H9 (cell line): ENCODE measurements around the gene DNAAF5. TPM values are rescaled to one million over a fixed set of nuclear protein-coding genes. Genes with fewer than 3 reads are reported as not detected.

Experiments used
- DNase-seq: peaks from one replicate; pipeline ENCODE4 v3.0.0-alpha.2; 2017
- H2AFZ ChIP-seq: one replicate; pipeline ENCODE4 v1.6.1; 2013; ENCODE audit warnings: mild to moderate bottlenecking, low read length, control low read depth, moderate library complexity
- H2AK5ac ChIP-seq: 2 replicates; pipeline ENCODE4 v1.6.1; 2013; ENCODE audit warnings: low read length, control low read depth, mixed read lengths; ENCODE audit not compliant: insufficient read length
- H2BK120ac ChIP-seq: one replicate; pipeline ENCODE4 v1.6.1; 2013; ENCODE audit warnings: low read depth, mild to moderate bottlenecking, low read length, control low read depth, inconsistent platforms; ENCODE audit not compliant: poor library complexity, severe bottlenecking
- H2BK12ac ChIP-seq: 2 replicates; pipeline ENCODE4 v1.6.1; 2013; ENCODE audit warnings: low read length, control low read depth, mixed read lengths, low read depth; ENCODE audit not compliant: insufficient read length
- H2BK15ac ChIP-seq: 2 replicates; pipeline ENCODE4 v1.6.1; 2013; ENCODE audit warnings: low read depth, low read length, control low read depth
- H2BK20ac ChIP-seq: one replicate; pipeline ENCODE4 v1.6.1; 2013; ENCODE audit warnings: low read depth, mild to moderate bottlenecking, low read length, control low read depth, inconsistent platforms; ENCODE audit not compliant: poor library complexity, severe bottlenecking
- H2BK5ac ChIP-seq: 2 replicates; pipeline ENCODE4 v1.6.1; 2013; ENCODE audit warnings: low read length, control low read depth, mixed read lengths; ENCODE audit not compliant: insufficient read length
- H3K14ac ChIP-seq: 2 replicates; pipeline ENCODE4 v1.6.1; 2013; ENCODE audit warnings: low read length, control low read depth; ENCODE audit not compliant: insufficient read depth
- H3K18ac ChIP-seq: 2 replicates; pipeline ENCODE4 v1.6.1; 2013; ENCODE audit warnings: low read depth, mild to moderate bottlenecking, mixed read lengths, low read length, control low read depth; ENCODE audit not compliant: insufficient read length
- H3K23ac ChIP-seq: 2 replicates; pipeline ENCODE4 v1.6.1; 2013; ENCODE audit warnings: low read length, control low read depth, mixed read lengths, low read depth; ENCODE audit not compliant: insufficient read length
- H3K23me2 ChIP-seq: 2 replicates; pipeline ENCODE4 v1.6.1; 2013; ENCODE audit warnings: low read depth, mild to moderate bottlenecking, mixed read lengths, low read length, control low read depth; ENCODE audit not compliant: insufficient read length, poor library complexity, severe bottlenecking
- H3K27ac ChIP-seq: 2 replicates; pipeline ENCODE4 v1.5.1; 2013; ENCODE audit warnings: low read length, control low read depth, mixed read lengths, low read depth; ENCODE audit not compliant: insufficient read length
- H3K27me3 ChIP-seq: 2 replicates; pipeline ENCODE4 v1.6.1; 2013; ENCODE audit warnings: low read length, control low read depth, inconsistent platforms; ENCODE audit not compliant: insufficient read depth
- H3K4ac ChIP-seq: 2 replicates; pipeline ENCODE4 v1.6.1; 2013; ENCODE audit warnings: low read depth, mild to moderate bottlenecking, control low read depth, inconsistent platforms, low read length, moderate library complexity
- H3K4me1 ChIP-seq: 2 replicates; pipeline ENCODE4 v1.6.1; 2013; ENCODE audit warnings: low read length, control low read depth, inconsistent platforms; ENCODE audit not compliant: insufficient read depth
- H3K4me2 ChIP-seq: 2 replicates; pipeline ENCODE4 v1.6.1; 2013; ENCODE audit warnings: low read length, control low read depth, mixed read lengths; ENCODE audit not compliant: insufficient read length, insufficient read depth
- H3K56ac ChIP-seq: 2 replicates; pipeline ENCODE4 v1.6.1; 2013; ENCODE audit warnings: low read depth, mild to moderate bottlenecking, mixed read lengths, low read length, control low read depth; ENCODE audit not compliant: insufficient read length
- H3K79me1 ChIP-seq: 2 replicates; pipeline ENCODE4 v1.6.1; 2013; ENCODE audit warnings: low read depth, mild to moderate bottlenecking, moderate library complexity, low read length, control low read depth, inconsistent platforms; ENCODE audit not compliant: insufficient read depth, poor library complexity, severe bottlenecking
- H3K79me2 ChIP-seq: 2 replicates; pipeline ENCODE4 v1.6.1; 2013; ENCODE audit warnings: low read length, control low read depth, inconsistent platforms; ENCODE audit not compliant: insufficient read depth
- H3K9ac ChIP-seq: 2 replicates; pipeline ENCODE4 v1.6.1; 2013; ENCODE audit warnings: low read length, control low read depth, mixed read lengths; ENCODE audit not compliant: insufficient read length; ENCODE audit errors: extremely low read depth
- H3K9me3 ChIP-seq: one replicate; pipeline ENCODE4 v1.6.1; 2013; ENCODE audit warnings: low read depth, low read length, inconsistent platforms; ENCODE audit not compliant: control insufficient read depth
- H3T11ph ChIP-seq: one replicate; pipeline ENCODE4 v1.6.1; 2013; ENCODE audit warnings: mild to moderate bottlenecking, low read length, control low read depth, inconsistent platforms
- H4K20me1 ChIP-seq: one replicate; pipeline ENCODE4 v1.6.1; 2013; ENCODE audit not compliant: control insufficient read depth, insufficient read length, insufficient read depth
- H4K5ac ChIP-seq: 2 replicates; pipeline ENCODE4 v1.6.1; 2013; ENCODE audit warnings: low read depth, mild to moderate bottlenecking, mixed read lengths, low read length, control low read depth; ENCODE audit not compliant: insufficient read length
- H4K8ac ChIP-seq: replicated peaks from 2 replicates; pipeline ENCODE4 v1.6.1; 2013; ENCODE audit warnings: low read length, control low read depth, mixed read lengths, low read depth; ENCODE audit not compliant: insufficient read length
- H4K91ac ChIP-seq: 2 replicates; pipeline ENCODE4 v1.6.1; 2013; ENCODE audit warnings: low read depth, mild to moderate bottlenecking, moderate library complexity, mixed read lengths, low read length, control low read depth; ENCODE audit not compliant: insufficient read length
- H3K27ac Mint-ChIP-seq, 3 experiments: 2 replicates in 2 of 3; 3 replicates in 1 of 3; pipeline ENCODE4 v1.8.0; 2020 to 2021; ENCODE audit warnings: mixed read lengths in 3 of 3, mild to moderate bottlenecking in 1 of 3, moderate library complexity in 1 of 3
- H3K27me3 Mint-ChIP-seq: 2 replicates; pipeline ENCODE4 v1.8.0; 2021; ENCODE audit warnings: low read depth, mild to moderate bottlenecking, moderate library complexity, mixed read lengths
- H3K36me3 Mint-ChIP-seq, 3 experiments: 2 replicates in 2 of 3; 3 replicates in 1 of 3; pipeline ENCODE4 v1.8.0; 2020 to 2021; ENCODE audit warnings: low read depth in 3 of 3, mixed read lengths in 3 of 3; ENCODE audit not compliant: insufficient read depth in 1 of 3
- H3K4me1 Mint-ChIP-seq, 2 experiments: 2 replicates each; pipeline ENCODE4 v1.8.0; 2020; ENCODE audit warnings: mixed read lengths in 2 of 2
- H3K4me3 Mint-ChIP-seq, 2 experiments: 2 replicates in 1 of 2; 3 replicates in 1 of 2; pipeline ENCODE4 v1.8.0; 2020 to 2021; ENCODE audit warnings: mild to moderate bottlenecking in 2 of 2, mixed read lengths in 2 of 2, moderate library complexity in 1 of 2
- H3K9me3 Mint-ChIP-seq, 2 experiments: 2 replicates in 1 of 2; 3 replicates in 1 of 2; pipeline ENCODE4 v1.8.0; 2020; ENCODE audit warnings: mild to moderate bottlenecking in 2 of 2, mixed read lengths in 2 of 2, moderate library complexity in 1 of 2
- WGBS: extraction: QIAGEN DNeasy Blood & Tissue Kit; methylation state at CpG from one replicate; pipeline ENCODE4 v1.1.7; 2013; ENCODE audit warnings: missing lambda C conversion rate, low lambda C conversion rate, mixed read lengths; ENCODE audit not compliant: insufficient read length; ENCODE audit errors: extremely low coverage; 5-methylcytosine and 5-hydroxymethylcytosine counted together
- total RNA-seq: library from RNA; stranded (reverse); gene quantifications from 2 replicates; pipeline ENCODE4 v1.2.1, GENCODE V29; 2021
- TF ChIP-seq, protein P1 (sequence below): fragments of 200-600 bp; sonication (generic); conservative IDR thresholded peaks from 3 replicates; pipeline ENCODE4 v1.8.0; 2021; ENCODE audit warnings: antibody characterized with exemption, mild to moderate bottlenecking

Gene DNAAF5
- total RNA-seq, 1 experiment from 2014 or later, result 43.5 TPM

DNA sequence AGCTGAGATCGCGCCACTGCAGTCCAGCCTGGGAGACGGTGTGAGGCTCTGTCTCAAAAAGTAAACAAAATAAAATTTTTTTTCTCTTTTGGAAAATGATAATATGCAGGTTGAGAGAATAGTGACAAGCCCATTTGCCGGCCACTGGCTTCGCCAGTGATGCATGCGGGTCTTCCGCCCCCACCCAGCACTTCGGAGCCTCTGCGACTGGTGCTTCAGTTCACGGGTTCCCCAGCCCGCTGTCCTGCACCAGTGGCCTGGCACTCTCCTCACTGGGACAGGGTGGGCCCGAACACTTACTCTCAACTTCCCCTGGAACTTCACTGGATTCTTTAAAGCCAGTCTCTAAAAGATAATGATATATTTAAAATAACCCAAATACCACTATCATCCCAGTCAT lies 108.5 kb downstream of the DNAAF5 start:
- no peak overlapping the region for H3K18ac ChIP-seq
- TF ChIP-seq, protein P1, sequence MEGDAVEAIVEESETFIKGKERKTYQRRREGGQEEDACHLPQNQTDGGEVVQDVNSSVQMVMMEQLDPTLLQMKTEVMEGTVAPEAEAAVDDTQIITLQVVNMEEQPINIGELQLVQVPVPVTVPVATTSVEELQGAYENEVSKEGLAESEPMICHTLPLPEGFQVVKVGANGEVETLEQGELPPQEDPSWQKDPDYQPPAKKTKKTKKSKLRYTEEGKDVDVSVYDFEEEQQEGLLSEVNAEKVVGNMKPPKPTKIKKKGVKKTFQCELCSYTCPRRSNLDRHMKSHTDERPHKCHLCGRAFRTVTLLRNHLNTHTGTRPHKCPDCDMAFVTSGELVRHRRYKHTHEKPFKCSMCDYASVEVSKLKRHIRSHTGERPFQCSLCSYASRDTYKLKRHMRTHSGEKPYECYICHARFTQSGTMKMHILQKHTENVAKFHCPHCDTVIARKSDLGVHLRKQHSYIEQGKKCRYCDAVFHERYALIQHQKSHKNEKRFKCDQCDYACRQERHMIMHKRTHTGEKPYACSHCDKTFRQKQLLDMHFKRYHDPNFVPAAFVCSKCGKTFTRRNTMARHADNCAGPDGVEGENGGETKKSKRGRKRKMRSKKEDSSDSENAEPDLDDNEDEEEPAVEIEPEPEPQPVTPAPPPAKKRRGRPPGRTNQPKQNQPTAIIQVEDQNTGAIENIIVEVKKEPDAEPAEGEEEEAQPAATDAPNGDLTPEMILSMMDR, result no peak
- no peak overlapping the region for H3K23ac ChIP-seq
- H3K4me2 ChIP-seq, result no peak overlapping the region
- no peak overlapping the region for H3T11ph ChIP-seq
- H2BK15ac ChIP-seq, result no peak overlapping the region
- H2BK5ac ChIP-seq, result no peak overlapping the region
- H3K9ac ChIP-seq, result no peak overlapping the region
- WGBS, result no CpG with 5 or more reads among the region's 12 CpGs
- H3K36me3 Mint-ChIP-seq, result peaks cover 25 to 53% (median 43%) of the 10 kb centered on the region in 3 experiments
- H2BK12ac ChIP-seq, result no peak overlapping the region
- no peaks in the 10 kb centered on the region for H4K20me1 ChIP-seq
- H3K4me1 ChIP-seq, result peaks cover 11% of the 10 kb centered on the region
- peaks cover 33 to 34% of the 10 kb centered on the region in 2 experiments for H3K4me1 Mint-ChIP-seq
- peaks cover 3% of the 10 kb centered on the region for H3K23me2 ChIP-seq
- no peak overlapping the region for H3K14ac ChIP-seq
- no peak overlapping the region for H2BK120ac ChIP-seq
- no peak overlapping the region for H3K4ac ChIP-seq
- no peak overlapping the region for H2AK5ac ChIP-seq
- no peak for DNase-seq
- H3K79me2 ChIP-seq, result peaks cover 47% of the 10 kb centered on the region; the same call in 1 of the 2 replicates
- H3K9me3 Mint-ChIP-seq, result no peaks in the 10 kb centered on the region
- H3K27me3 ChIP-seq, result no peaks in the 10 kb centered on the region
- H3K9me3 ChIP-seq, result no peaks in the 10 kb centered on the region
- H3K27me3 Mint-ChIP-seq, result no peaks in the 10 kb centered on the region
- no peak overlapping the region for H3K27ac ChIP-seq
- no peak overlapping the region for H3K56ac ChIP-seq
- H4K5ac ChIP-seq, result no peak overlapping the region
- peaks cover 7% of the 10 kb centered on the region for H3K79me1 ChIP-seq
- H4K91ac ChIP-seq, result no peak overlapping the region
- no peak overlapping the region for H2BK20ac ChIP-seq
- H2AFZ ChIP-seq, result no peak overlapping the region
- H4K8ac ChIP-seq, result no peak overlapping the region
- no peak overlapping the region for H3K4me3 Mint-ChIP-seq
- H3K27ac Mint-ChIP-seq, result no peak overlapping the region; a peak in 1 of 7 replicates
